ENCODE data around the gene HDGFL3. TPM values are rescaled to one million over a fixed set of nuclear protein-coding genes. Genes with fewer than 3 reads are reported as not detected.

HDGFL3 gene
- total and polyA plus RNA-seq, 2 donors (not counting 3 experiments of a cell fraction or from before 2014, with no cell fraction given): 20.2 to 155 TPM

- intact Hi-C loops (cut with micrococcal nuclease) (no loop called here), dilution Hi-C loops (cut with MboI; ENCODE audit: extremely low pct_ligation_motif_present, low sequenced_read_pairs) (no loop called here)
- no peak for TF ChIP-seq JUN (IDR thresholded peaks at IDR 0.05; ENCODE audit: borderline replicate concordance, insufficient read depth, insufficient read length, low read depth)
- TF ChIP-seq CTCF (IDR thresholded peaks at IDR 0.05; ENCODE audit: extremely low read depth in 1 of 2, insufficient read depth in 1 of 2, low read depth in 1 of 2, low read length in 2 of 2): no peak
- no peak for TF ChIP-seq MAX (IDR thresholded peaks at IDR 0.05; ENCODE audit: insufficient read depth, insufficient read length)
- no peak for TF ChIP-seq FOS (IDR thresholded peaks at IDR 0.05; ENCODE audit: borderline replicate concordance, insufficient read depth, low read length)
- TF ChIP-seq GATA2 (IDR thresholded peaks at IDR 0.05; ENCODE audit: insufficient read depth, insufficient read length, low read depth, low read length): no peak
- TF ChIP-seq EZH2 (IDR thresholded peaks at IDR 0.05; ENCODE audit: borderline replicate concordance, low read depth, low read length, severe bottlenecking): no peak
- TF ChIP-seq POLR2A (IDR thresholded peaks at IDR 0.05; ENCODE audit: low read depth, low read length): no peak
- TF ChIP-seq POLR2AphosphoS5 (IDR thresholded peaks at IDR 0.05; ENCODE audit: insufficient read depth, low read depth, low read length): no peak
- TF ChIP-seq MYC (IDR thresholded peaks at IDR 0.05; ENCODE audit: low read depth, low read length): no peak
- DNase-seq (ENCODE audit: low read depth, low spot score): no peak
- Histone ChIP-seq H3K36me3 (ENCODE audit: control insufficient read depth in 2 of 2, extremely low read depth in 1 of 2, insufficient read depth in 2 of 2, low read length in 2 of 2) (no peaks in the 10 kb centered on the region), H4K20me1 (replicated peaks; ENCODE audit: control insufficient read depth, extremely low read depth, insufficient read depth, low read length) (no peaks in the 10 kb centered on the region), H3K4me2 (ENCODE audit: insufficient read depth, low read length) (no peak overlapping the region), H3K4me1 (ENCODE audit: control insufficient read depth, extremely low read depth, insufficient read depth, low read length) (peaks cover 3% of the 10 kb centered on the region), H3K4me3 (replicated peaks in 1 of 3; ENCODE audit: insufficient read depth in 1 of 3, low read depth in 1 of 3, low read length in 3 of 3) (no peak overlapping the region), H3K79me2 (ENCODE audit: control insufficient read depth, insufficient read depth, low read length) (no peaks in the 10 kb centered on the region), H3K27ac (ENCODE audit: insufficient read depth, low read depth, low read length) (no peak overlapping the region), H2AFZ (ENCODE audit: low read depth, low read length) (no peak overlapping the region), H3K9ac (replicated peaks; ENCODE audit: extremely low read depth, insufficient read depth, low read length) (no peak overlapping the region), H3K27me3 (ENCODE audit: control insufficient read depth in 2 of 2, insufficient read depth in 2 of 2, low read length in 2 of 2) (no peaks in the 10 kb centered on the region), H3K9me3 (replicated peaks; ENCODE audit: control insufficient read depth, insufficient read depth, low read length) (no peaks in the 10 kb centered on the region), H3K9me1 (replicated peaks; ENCODE audit: control insufficient read depth, extremely low read depth, insufficient read depth, low read length) (no peaks in the 10 kb centered on the region)
- FAIRE-seq: no peak
- CTCF ChIA-PET: interaction anchor here (1.5 kb wide), 1 partner anchor 12 kb away, joined by 4 read pairs; no protein-coding TSS in a partner anchor
- no TSS peak for BruUV-seq (replicated peaks)
- POLR2A ChIA-PET: no interaction called here
Measured at GRCh38 chr15:83099290-83099689, 108.3 kb downstream of the HDGFL3 start.

Data from endothelial cell of umbilical vein (primary cell).